Measurements from ENCODE around the gene SLC7A1.

GRCh38 chr13:29605860-29606526 is 10.5 kb upstream of the SLC7A1 start:
- TF ChIP-seq EP300 (IDR thresholded peaks at IDR 0.05; ENCODE audit: borderline replicate concordance in 1 of 2, low read depth in 2 of 2, low read length in 2 of 2) = no peak
- TF ChIP-seq POLR2A (IDR thresholded peaks at IDR 0.05; ENCODE audit: control extremely low read depth in 1 of 2, low read depth in 2 of 2, low read length in 2 of 2) = no peak
- TF ChIP-seq TAF1 (IDR thresholded peaks at IDR 0.05; ENCODE audit: low read depth, low read length) = no peak
- no peak for TF ChIP-seq ZNF274 (IDR thresholded peaks at IDR 0.05; ENCODE audit: borderline replicate concordance, extremely low read depth, low read length)
- TF ChIP-seq, protein P1, sequence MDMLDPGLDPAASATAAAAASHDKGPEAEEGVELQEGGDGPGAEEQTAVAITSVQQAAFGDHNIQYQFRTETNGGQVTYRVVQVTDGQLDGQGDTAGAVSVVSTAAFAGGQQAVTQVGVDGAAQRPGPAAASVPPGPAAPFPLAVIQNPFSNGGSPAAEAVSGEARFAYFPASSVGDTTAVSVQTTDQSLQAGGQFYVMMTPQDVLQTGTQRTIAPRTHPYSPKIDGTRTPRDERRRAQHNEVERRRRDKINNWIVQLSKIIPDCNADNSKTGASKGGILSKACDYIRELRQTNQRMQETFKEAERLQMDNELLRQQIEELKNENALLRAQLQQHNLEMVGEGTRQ (IDR thresholded peaks at IDR 0.05; ENCODE audit: low read length) = no peak
- no peak for TF ChIP-seq SP2 (IDR thresholded peaks at IDR 0.05; ENCODE audit: low read length)
- TF ChIP-seq, protein P2, sequence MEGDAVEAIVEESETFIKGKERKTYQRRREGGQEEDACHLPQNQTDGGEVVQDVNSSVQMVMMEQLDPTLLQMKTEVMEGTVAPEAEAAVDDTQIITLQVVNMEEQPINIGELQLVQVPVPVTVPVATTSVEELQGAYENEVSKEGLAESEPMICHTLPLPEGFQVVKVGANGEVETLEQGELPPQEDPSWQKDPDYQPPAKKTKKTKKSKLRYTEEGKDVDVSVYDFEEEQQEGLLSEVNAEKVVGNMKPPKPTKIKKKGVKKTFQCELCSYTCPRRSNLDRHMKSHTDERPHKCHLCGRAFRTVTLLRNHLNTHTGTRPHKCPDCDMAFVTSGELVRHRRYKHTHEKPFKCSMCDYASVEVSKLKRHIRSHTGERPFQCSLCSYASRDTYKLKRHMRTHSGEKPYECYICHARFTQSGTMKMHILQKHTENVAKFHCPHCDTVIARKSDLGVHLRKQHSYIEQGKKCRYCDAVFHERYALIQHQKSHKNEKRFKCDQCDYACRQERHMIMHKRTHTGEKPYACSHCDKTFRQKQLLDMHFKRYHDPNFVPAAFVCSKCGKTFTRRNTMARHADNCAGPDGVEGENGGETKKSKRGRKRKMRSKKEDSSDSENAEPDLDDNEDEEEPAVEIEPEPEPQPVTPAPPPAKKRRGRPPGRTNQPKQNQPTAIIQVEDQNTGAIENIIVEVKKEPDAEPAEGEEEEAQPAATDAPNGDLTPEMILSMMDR (IDR thresholded peaks at IDR 0.05; ENCODE audit: control extremely low read depth in 1 of 3, insufficient read depth in 1 of 3, low read depth in 1 of 3, low read length in 3 of 3) = no peak

Measured in H1 (cell line).